BE2C (cell line): Measurements from ENCODE around the gene SEMA7A.

ENCODE experiments used
- DNase-seq: peaks from one replicate; pipeline ENCODE4 v3.0.0-alpha.2; 2020
- H3K27me3 ChIP-seq: fragments of 250-450 bp; sonication (Bioruptor Pico); 2 replicates; pipeline ENCODE4 v1.5.1; 2020; ENCODE audit warnings: mild to moderate bottlenecking
- H3K36me3 ChIP-seq: fragments of 250-450 bp; sonication (Bioruptor Pico); 2 replicates; pipeline ENCODE4 v1.5.1; 2020; ENCODE audit warnings: mild to moderate bottlenecking
- H3K4me1 ChIP-seq: fragments of 250-450 bp; sonication (Bioruptor Pico); 2 replicates; pipeline ENCODE4 v1.5.1; 2020
- H3K4me3 ChIP-seq: 2 replicates; pipeline ENCODE4 v1.5.1; 2011; ENCODE audit warnings: low read depth, low read length
- H3K9me3 ChIP-seq: fragments of 250-450 bp; sonication (Bioruptor Pico); 2 replicates; pipeline ENCODE4 v1.5.1; 2020
- CTCF ChIP-seq: IDR thresholded peaks from 2 replicates; pipeline ENCODE4 v1.5.1; 2012; ENCODE audit warnings: mild to moderate bottlenecking, low read depth, low read length

The SEMA7A gene

DNA sequence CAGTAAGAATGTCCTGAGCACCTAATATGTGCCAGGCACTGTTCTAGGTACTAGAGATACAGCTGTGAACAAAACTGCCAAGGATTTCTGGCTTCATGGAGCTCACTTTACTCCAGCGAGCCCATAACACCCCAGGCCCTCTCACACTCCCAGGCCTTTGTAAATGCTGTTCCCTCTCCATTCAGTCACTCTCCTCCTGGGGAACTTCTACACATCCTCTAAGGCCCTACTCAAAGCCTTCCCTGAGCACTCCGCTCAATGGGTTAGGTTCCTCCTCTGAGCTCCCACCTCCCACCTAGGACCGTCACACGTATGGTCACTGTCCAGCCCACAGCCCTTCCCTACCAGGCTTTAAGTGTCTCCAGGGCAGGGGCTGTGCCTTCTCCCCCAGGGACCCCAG, 27.2 kb downstream of the SEMA7A start:
- no peak overlapping the region for H3K4me3 ChIP-seq
- no peaks in the 10 kb centered on the region for H3K4me1 ChIP-seq
- no peak for TF ChIP-seq CTCF
- DNase-seq = no peak
- no peaks in the 10 kb centered on the region for H3K36me3 ChIP-seq
- H3K27me3 ChIP-seq = no peaks in the 10 kb centered on the region
- H3K9me3 ChIP-seq = no peaks in the 10 kb centered on the region

- Histone ChIP-seq H3K9me3 (no peaks in the 10 kb centered on the region), H3K27me3 (no peaks in the 10 kb centered on the region), H3K4me3 (no peak overlapping the region), H3K4me1 (no peaks in the 10 kb centered on the region), H3K36me3 (no peaks in the 10 kb centered on the region)
- DNase-seq = no peak
- TF ChIP-seq CTCF = no peak
Measured at GRCh38 chr15:74405823-74406222, 27.9 kb downstream of the SEMA7A start.

GRCh38 chr15:74403991-74404563, 29.7 kb downstream of the SEMA7A start:
- Histone ChIP-seq H3K9me3 (no peaks in the 10 kb centered on the region), H3K36me3 (no peaks in the 10 kb centered on the region), H3K4me1 (no peaks in the 10 kb centered on the region), H3K4me3 (no peak overlapping the region), H3K27me3 (no peaks in the 10 kb centered on the region)
- TF ChIP-seq CTCF = no peak
- DNase-seq = no peak

- Histone ChIP-seq H3K9me3 (no peaks in the 10 kb centered on the region), H3K4me3 (no peak overlapping the region), H3K36me3 (no peaks in the 10 kb centered on the region), H3K4me1 (no peaks in the 10 kb centered on the region), H3K27me3 (no peaks in the 10 kb centered on the region)
- TF ChIP-seq CTCF = no peak
- DNase-seq = no peak
Measured at GRCh38 chr15:74403588-74403919, 30.2 kb downstream of the SEMA7A start.

DNA sequence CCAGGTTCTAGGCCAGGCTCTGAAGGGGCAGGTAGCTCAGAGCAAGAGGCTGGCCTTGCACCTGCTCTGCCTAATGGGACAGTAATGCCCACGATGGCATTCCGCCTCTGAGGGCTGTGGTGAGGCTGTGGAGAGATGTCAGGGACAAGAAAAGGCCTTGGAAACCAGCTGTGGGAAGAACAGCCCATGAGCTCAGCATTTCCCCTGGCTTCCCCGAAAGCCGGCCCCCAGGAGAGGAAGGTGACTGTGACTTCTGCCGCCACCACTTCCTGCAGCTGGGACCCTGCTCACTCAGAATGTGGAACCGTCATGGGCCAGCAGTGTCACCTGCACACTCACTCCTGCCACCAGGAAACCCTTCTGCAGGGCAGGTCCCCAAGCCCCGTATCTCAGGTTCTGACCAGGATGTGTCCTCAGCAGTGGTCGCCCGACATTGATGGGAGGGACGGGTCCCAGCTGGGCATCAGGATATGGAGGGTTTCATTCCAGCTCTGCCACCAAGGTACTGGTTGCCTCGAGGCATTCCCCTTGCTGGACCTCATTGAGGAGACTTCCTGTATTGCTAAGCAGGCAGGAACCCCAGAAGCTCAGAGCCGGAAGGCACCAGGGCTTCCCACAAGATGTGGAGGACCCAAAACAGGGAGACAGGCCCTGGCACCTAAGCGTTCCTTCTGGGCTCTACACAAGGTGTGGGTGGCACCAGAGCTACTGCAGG, 30.7 kb downstream of the SEMA7A start:
- H3K4me3 ChIP-seq = no peak overlapping the region
- no peaks in the 10 kb centered on the region for H3K4me1 ChIP-seq
- no peak for TF ChIP-seq CTCF
- H3K9me3 ChIP-seq = no peaks in the 10 kb centered on the region
- DNase-seq = no peak
- H3K36me3 ChIP-seq = no peaks in the 10 kb centered on the region
- H3K27me3 ChIP-seq = no peaks in the 10 kb centered on the region

- TF ChIP-seq CTCF = no peak
- no peaks in the 10 kb centered on the region for H3K9me3 ChIP-seq
- no peaks in the 10 kb centered on the region for H3K4me1 ChIP-seq
- no peaks in the 10 kb centered on the region for H3K27me3 ChIP-seq
- H3K36me3 ChIP-seq = no peaks in the 10 kb centered on the region
- DNase-seq = no peak
- no peak overlapping the region for H3K4me3 ChIP-seq
Measured at GRCh38 chr15:74402337-74402841, 31.4 kb downstream of the SEMA7A start.
